Activated T-helper 9 cell treated with anti-CD3 and anti-CD28 coated beads, Interleukin-2, amount 50 U/mL, for 16 hours (primary cell): ENCODE results near the gene ADIG.

Experiments
- DNase-seq: peaks from one replicate; pipeline ENCODE4 v3.0.0-alpha.2; 2020; ENCODE audit warnings: low read depth

The ADIG gene

GRCh38 chr20:38581013-38581412 lies at the start of gene ADIG:
Gene ADIG, plus strand, starts transcription at chr20:38581197. Its CDS starts 54 bp downstream, at chr20:38581251.
- no peak for DNase-seq

GRCh38 chr20:38534756-38535155 lies 46.2 kb upstream of the ADIG start:
- DNase-seq, result no peak

- DNase-seq, result no peak
These were observed 44.7 kb upstream of the ADIG start for GRCh38 chr20:38536310-38536709.

DNA sequence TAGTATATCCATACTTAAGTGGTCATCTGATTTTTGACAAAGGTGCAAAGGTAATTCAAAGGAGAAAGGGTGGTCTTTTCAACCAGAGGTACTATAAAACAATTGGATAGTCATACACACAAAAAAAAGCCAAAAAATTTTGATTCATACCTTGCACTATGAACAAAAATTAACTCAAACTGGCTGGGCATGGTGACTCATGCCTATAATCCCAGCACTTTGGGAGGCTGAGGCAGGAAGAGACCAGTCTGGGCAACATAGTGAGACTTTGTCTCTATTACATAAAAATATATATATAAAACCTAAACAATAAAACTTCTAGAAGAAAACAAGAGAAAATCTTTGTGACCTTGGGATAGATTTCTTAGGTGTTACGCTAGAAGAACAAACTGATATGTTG lies 43.8 kb upstream of the ADIG start:
- DNase-seq, result no peak

GRCh38 chr20:38538789-38539188 lies 42.2 kb upstream of the ADIG start:
- DNase-seq, result no peak

DNA sequence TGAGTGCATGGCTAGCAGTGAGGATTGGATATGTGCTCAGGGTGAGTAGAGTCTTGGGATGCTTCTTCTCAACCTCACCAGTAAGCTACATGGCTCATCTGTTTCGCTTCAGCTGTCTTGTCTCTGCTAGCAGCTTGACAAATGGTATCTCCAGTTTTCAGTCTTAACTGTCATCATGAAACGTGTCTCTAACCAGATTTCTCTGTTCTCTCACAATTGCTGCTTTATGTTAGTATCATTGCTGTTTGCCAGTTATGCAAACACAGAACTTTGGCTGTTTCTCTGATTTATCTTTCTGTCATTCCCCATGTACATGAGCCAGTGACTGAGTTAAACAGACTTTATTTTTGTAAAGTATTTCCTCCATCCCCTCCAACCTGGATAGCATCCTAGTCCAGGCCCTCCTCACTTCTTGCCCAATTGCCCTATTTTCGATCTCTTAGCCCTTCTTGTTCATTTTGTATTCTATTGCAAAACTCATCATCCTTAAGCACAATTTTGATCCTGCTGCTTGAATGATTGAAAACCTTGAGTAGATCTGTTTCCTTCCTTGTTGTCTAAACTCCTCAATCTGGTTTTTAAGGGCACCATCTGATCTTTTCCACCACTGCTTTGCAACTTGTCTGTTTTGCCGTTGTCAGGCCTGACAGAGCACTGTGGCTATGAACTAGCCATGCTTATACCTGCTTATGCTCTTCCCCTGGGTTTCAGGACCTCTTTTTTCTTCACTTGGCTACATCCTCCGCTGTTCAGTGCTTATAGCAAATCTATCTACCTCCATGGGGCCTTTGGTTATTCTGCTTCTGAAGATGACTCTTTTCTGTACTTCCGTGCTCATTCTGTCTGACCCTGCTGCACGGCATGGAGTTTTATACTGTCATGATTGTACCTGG lies 37.7 kb upstream of the ADIG start:
- DNase-seq, result no peak

GRCh38 chr20:38545771-38546170 lies 35.2 kb upstream of the ADIG start:
- DNase-seq, result no peak

DNA sequence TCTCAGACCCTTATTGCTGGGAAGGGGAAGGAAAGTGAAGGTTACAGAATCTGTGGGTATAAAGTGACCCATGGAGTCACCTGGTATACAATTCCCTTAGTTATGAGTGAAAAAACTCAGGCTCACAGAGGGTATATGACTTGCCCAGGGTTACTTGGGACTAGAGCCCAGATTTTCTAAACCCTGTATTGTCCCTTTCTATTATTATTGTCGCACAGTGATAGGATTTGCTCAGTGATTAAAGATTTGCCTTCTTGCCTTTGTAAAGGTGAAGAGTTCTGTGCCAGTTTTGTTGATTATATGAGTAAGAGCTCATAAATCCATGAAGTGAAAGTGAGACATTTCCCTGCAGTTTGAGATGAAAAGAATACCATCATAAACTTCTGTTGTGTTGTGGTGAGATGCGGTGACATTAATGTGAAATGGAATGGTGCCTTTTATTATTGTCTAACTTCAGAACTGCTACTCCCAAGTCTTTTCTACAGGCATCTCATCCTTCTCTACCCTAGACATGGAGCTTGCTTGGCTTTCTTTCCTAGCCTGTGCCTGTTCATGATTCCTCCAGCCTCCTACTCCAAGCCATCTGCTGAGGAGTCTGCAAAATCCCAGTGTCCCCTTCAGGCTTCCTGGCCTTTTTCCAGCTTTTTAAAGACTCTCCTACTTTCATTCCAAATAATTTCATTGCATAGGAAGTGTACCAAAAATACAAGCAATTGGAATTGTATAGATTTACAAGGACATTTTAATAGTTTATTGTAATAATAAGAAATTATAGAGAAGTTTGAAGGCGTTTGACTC lies 33.5 kb upstream of the ADIG start:
- no peak for DNase-seq

GRCh38 chr20:38548356-38549083 lies 32.5 kb upstream of the ADIG start:
- DNase-seq, result no peak

GRCh38 chr20:38550274-38550673 lies 30.7 kb upstream of the ADIG start:
- DNase-seq, result no peak

- no peak for DNase-seq
These were observed 29.9 kb upstream of the ADIG start for GRCh38 chr20:38551056-38551626.

GRCh38 chr20:38554986-38555385 lies 26.0 kb upstream of the ADIG start:
- no peak for DNase-seq

DNA sequence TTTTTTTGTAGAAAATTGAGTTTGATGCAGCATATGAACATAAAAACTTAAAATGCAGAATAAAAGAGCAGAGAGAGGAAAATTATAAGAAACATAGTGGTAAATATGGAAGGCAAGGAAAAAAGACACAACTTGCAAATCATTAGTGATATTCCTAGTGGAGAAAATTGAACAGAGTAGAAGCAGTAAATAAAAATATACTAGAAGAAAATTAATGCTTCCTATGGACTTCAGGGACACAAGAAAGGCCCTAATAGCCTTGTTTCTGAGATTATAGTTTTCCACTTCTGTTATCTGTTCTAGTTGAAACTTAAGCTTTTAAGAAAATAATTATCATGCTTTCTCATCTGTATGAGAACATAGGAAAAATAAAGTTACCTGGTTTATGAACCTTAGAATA lies 25.6 kb upstream of the ADIG start:
- DNase-seq, result no peak

DNA sequence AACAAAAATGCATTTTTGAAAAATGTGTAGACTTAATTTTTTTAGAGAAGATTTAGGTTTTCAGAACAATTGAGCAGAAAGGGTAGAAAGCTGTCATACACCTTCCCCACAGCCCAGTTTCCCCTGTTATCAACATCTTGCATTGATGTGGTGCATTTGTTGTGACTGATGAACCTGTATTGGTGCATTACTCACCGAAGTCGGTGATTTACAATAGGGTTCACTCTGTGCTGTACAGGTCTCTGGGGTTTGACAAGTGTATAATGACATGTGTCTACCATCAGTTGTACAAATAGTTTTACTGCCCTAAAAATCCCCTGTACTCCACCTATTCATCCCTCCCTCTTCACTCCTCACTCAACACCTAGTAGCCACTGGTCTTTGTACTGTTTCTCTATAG lies 23.8 kb upstream of the ADIG start:
- no peak for DNase-seq

- DNase-seq, result no peak
These were observed 22.2 kb upstream of the ADIG start for GRCh38 chr20:38558596-38559360.

DNA sequence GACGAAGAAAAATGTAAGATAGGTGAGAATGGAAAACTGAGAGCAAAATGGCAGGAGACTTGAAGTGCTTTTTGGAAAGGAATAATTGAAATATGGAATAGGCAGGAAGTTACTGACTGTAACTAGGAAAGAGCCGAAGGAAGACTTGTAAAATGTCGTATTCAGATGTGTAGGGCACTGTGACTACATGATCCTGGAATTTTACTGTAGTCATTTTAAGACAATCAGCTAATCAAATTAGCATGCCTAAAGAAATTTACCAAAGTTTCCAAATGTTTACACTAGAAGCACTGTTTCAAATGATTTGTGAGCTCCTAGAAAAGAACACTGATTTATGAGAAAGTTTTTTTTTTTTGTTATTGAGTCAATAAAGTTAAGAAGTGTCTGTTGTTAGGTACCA lies 21.2 kb upstream of the ADIG start:
- DNase-seq, result no peak

DNA sequence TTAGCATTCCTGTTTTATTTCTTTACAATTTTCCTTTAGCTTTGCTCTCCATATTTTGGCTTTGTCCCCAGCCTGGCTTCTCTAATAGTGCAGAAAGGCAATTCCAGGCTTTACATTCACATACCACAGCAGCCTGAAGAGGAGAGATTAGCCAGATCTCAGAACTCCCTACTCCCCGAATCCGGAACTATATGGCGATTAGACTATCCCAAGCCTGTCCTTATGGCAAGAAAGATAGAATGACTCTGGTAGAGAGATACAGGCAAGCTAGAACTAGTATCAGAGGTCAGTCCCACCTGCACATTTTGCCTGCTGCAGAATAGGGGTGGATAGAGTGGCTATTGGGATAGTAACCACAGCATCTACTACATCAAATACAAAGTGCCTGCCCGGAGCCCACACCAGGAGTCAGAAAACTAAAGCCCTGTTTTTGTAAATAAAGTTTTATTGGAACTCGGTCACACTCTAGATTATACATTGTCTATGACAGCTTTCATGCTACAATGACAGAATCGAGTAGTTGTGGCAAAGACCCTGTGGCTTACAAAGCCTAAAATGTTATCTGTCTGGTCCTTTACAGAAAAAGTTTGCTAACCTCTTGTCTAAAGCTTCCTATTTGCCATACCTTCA lies 17.1 kb upstream of the ADIG start:
- no peak for DNase-seq

DNA sequence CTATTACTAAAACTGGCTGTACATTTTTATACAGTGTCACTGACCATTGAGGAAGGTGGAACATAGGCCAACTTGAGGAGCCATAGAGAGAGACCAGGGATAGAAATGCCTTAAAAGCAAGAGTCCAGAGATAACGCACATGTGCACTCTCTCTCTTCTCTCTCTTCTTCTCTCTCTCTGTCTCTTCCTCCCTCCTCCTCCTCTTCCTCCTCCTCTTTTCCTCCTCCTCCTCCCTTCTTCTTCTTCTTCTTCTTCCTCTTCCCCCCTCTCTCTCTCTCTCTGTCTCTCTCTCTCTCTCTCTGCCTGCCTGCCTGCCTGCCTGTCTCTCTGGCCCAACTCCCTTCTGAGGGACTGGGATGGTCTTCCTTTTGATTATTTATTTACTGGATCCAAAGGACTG lies 16.3 kb upstream of the ADIG start:
- DNase-seq, result no peak

DNA sequence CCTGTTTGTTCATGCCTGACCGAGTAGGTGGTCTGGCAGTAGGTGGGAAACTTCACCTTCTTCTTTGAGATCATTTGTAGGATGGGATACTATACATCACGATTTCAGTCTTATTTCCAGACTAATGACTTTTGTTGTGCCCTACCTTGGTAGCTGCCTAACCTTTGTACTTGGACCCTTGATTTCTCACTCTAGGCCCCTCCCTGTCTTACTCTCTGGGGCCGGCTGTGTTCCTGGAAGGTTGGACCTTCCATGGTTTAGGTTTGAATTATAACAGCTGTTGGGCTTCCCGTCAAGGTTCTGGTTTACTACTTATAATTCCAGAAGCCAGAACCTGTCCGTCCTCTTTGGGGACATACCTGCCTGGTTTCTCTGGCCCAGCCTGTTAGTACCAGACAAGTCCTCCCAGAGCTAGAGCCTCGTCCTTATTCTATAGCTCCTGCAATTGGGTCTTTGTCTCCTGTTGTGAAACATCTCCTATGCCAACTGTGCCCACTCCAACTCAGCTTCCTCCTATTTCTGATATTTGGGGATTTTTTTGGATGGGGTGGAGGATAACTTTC lies 14.9 kb upstream of the ADIG start:
- no peak for DNase-seq

GRCh38 chr20:38569747-38570525 lies 11.1 kb upstream of the ADIG start:
- DNase-seq, result no peak
